H1 (cell line): ENCODE results near the gene PIK3R6. TPM values are rescaled to one million over a fixed set of nuclear protein-coding genes. Genes with fewer than 3 reads are reported as not detected.

Experiments used
- EP300 ChIP-seq, 2 experiments: IDR thresholded peaks; 1 replicate in 1 of 2; 2 replicates in 1 of 2; pipeline ENCODE4 v1.6.1; 2011 to 2012; ENCODE audit warnings: low read depth in 2 of 2, low read length in 2 of 2, mild to moderate bottlenecking in 2 of 2, borderline replicate concordance in 1 of 2, inconsistent platforms in 1 of 2, moderate library complexity in 1 of 2
- POLR2AphosphoS5 ChIP-seq: IDR thresholded peaks from 2 replicates; pipeline ENCODE4 v1.6.1; 2011; ENCODE audit warnings: low read depth, low read length
- RAD21 ChIP-seq, 2 experiments: IDR thresholded peaks in 1 of 2; conservative IDR thresholded peaks in 1 of 2; 2 replicates each; pipeline ENCODE4 v1.6.1; 2011; ENCODE audit warnings: low read depth in 2 of 2, low read length in 2 of 2, improper control_type of control experiment in 1 of 2, inconsistent platforms in 1 of 2, mild to moderate bottlenecking in 1 of 2, moderate library complexity in 1 of 2
- polyA plus RNA-seq, 7 experiments: library from polyadenylated mRNA; depleted of rRNA in 3 of 7; stranded (reverse) in 5 of 7; unstranded in 2 of 7; fragments of >200 nt in 5 of 7; fragments of 200-250 nt in 2 of 7; gene quantifications; 1 replicate in 5 of 7; 2 replicates in 1 of 7; 4 replicates in 1 of 7; pipeline versions ENCODE4 v1.2.1 to v1.2.3, GENCODE V29; 2011 to 2013; ENCODE audit warnings: missing spikeins in 2 of 7, mixed read lengths in 2 of 7
- total RNA-seq: library from RNA; stranded (reverse); fragmentation: NEBNext Ultra II Directional; extraction: Animal tissue kit (Norgen Biotek cat#: 25700); gene quantifications from 2 replicates; pipeline ENCODE4 v1.2.1, GENCODE V29; 2021

The PIK3R6 gene
- total and polyA plus RNA-seq, 2 of the 8 experiments (the other 6 are each of a cell fraction or from before 2014, with no cell fraction given) = 0.24 to 1.2 TPM

DNA sequence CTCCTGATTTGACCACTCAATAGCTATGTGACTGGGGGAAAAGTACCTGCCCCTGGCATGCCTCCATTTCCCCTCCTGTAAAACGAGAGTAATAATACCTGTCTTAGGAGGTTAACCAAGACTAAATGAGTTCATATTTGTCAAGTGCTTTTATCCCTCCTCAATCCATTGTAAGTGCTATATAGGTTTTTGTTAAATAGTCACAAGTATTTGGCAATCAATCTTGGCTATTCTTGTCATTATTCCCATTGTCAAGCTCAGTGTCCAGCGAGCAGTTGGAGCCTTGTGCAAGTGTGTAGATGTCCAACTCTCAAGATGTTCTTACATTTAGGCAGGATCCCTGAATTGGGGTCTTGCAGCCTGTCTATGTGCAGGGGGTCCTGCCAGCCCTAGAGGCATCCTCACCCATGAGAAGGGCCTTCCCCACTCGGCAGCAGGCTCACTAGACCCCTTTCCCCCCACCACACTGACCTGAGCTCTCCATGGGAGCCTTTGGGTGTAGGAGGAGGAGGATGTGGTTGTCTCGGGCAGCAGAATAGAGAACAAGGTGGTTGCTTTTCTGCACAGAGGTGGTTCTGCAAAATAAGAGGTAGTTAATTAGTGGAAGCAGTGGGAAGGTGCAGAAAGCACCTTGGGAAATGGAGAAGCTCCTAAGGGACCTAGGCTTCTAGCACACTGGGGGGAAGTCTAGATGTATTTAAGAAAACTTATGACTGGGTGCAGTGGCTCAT, 18.0 kb downstream of the PIK3R6 start (continued):
- no peak for TF ChIP-seq RAD21 (IDR thresholded peaks at IDR 0.05 in 1 of 2, conservative IDR thresholded peaks at IDR 0.05 in 1 of 2; ENCODE audit: low read depth in 2 of 2, low read length in 2 of 2)
- no peak for TF ChIP-seq EP300 (IDR thresholded peaks at IDR 0.05; ENCODE audit: borderline replicate concordance in 1 of 2, low read depth in 2 of 2, low read length in 2 of 2)
- TF ChIP-seq POLR2AphosphoS5 = no peak
